HepG2 (cell line): ENCODE data around the gene GALNT11. TPM values are rescaled to one million over a fixed set of nuclear protein-coding genes. Genes with fewer than 3 reads are reported as not detected.
A peak's percentile ranks its signal among the peaks of the same experiment; 100 is the strongest.

Experiments used
- BATF2 ChIP-seq: sonication (generic); formaldehyde crosslinking; IDR thresholded peaks from 2 replicates; pipeline ENCODE4 v1.8.0; 2022; ENCODE audit warnings: mild to moderate bottlenecking, missing genetic modification reagents, moderate library complexity
- DPF2 ChIP-seq: sonication (generic); formaldehyde crosslinking; IDR thresholded peaks from 2 replicates; pipeline ENCODE4 v1.4.0; 2020; ENCODE audit warnings: mild to moderate bottlenecking, low read depth, missing genetic modification reagents, borderline replicate concordance
- ELK4 ChIP-seq: sonication (generic); formaldehyde crosslinking; IDR thresholded peaks from 2 replicates; pipeline ENCODE4 v1.9.0; 2021; ENCODE audit warnings: missing genetic modification reagents, borderline replicate concordance
- EZH2 ChIP-seq: conservative IDR thresholded peaks from 2 replicates; pipeline ENCODE4 v1.6.1; 2012; ENCODE audit warnings: mild to moderate bottlenecking, low read depth, low read length, moderate library complexity
- FOXK1 ChIP-seq: sonication (generic); formaldehyde crosslinking; IDR thresholded peaks from 2 replicates; pipeline ENCODE4 v1.4.0; 2020; ENCODE audit warnings: low read depth, missing genetic modification reagents, borderline replicate concordance
- FUBP1 ChIP-seq: sonication (generic); formaldehyde crosslinking; IDR thresholded peaks from 2 replicates; pipeline ENCODE4 v1.5.1; 2020; ENCODE audit warnings: missing genetic modification reagents, mild to moderate bottlenecking, borderline replicate concordance
- HNRNPK ChIP-seq: fragments of 200-400 bp; formaldehyde crosslinking; IDR thresholded peaks from 2 replicates; pipeline ENCODE4 v1.6.1; 2018; ENCODE audit warnings: low read length, low read depth, moderate library complexity, mild to moderate bottlenecking; ENCODE audit not compliant: poor library complexity, severe bottlenecking
- IKZF1 ChIP-seq: fragments of 450-650 bp; IDR thresholded peaks from 2 replicates; pipeline ENCODE4 v1.7.1; 2016
- KAT8 ChIP-seq: IDR thresholded peaks from 2 replicates; pipeline ENCODE4 v1.6.1; 2016; ENCODE audit warnings: missing genetic modification reagents, missing compliant biosample characterization
- KLF16 ChIP-seq, 2 experiments: sonication (generic) in 1 of 2; formaldehyde crosslinking in 1 of 2; IDR thresholded peaks; 2 replicates each; pipeline versions ENCODE4 v1.6.1 to v1.8.0; 2016 to 2023; ENCODE audit warnings: missing genetic modification reagents in 2 of 2, missing compliant biosample characterization in 1 of 2
- MATR3 ChIP-seq: sonication (generic); formaldehyde crosslinking; IDR thresholded peaks from 2 replicates; pipeline ENCODE4 v1.4.0; 2020; ENCODE audit warnings: missing genetic modification reagents
- NR1H2 ChIP-seq: sonication (generic); formaldehyde crosslinking; IDR thresholded peaks from 2 replicates; pipeline ENCODE4 v1.8.1; 2022; ENCODE audit warnings: low read depth, missing genetic modification reagents, borderline replicate concordance
- PCBP2 ChIP-seq: fragments of 200-400 bp; formaldehyde crosslinking; optimal IDR thresholded peaks from 2 replicates; pipeline ENCODE3; 2018; ENCODE audit warnings: low read length, low read depth; ENCODE audit not compliant: poor library complexity, severe bottlenecking
- POLR2A ChIP-seq, 2 experiments: IDR thresholded peaks; 2 replicates each; pipeline ENCODE4 v1.6.1; 2011; ENCODE audit warnings: low read depth in 2 of 2, low read length in 2 of 2, mild to moderate bottlenecking in 1 of 2, moderate library complexity in 1 of 2; ENCODE audit not compliant: insufficient read depth in 1 of 2
- SALL2 ChIP-seq: sonication (generic); formaldehyde crosslinking; IDR thresholded peaks from 2 replicates; pipeline ENCODE4 v1.8.1; 2023; ENCODE audit warnings: mild to moderate bottlenecking, missing genetic modification reagents, inconsistent platforms
- SNAPC2 ChIP-seq: sonication (generic); formaldehyde crosslinking; IDR thresholded peaks from 2 replicates; pipeline ENCODE4 v1.8.1; 2022; ENCODE audit warnings: mild to moderate bottlenecking, missing genetic modification reagents
- TFDP2 ChIP-seq: sonication (generic); formaldehyde crosslinking; IDR thresholded peaks from 2 replicates; pipeline ENCODE4 v1.4.0; 2020; ENCODE audit warnings: missing genetic modification reagents
- THAP8 ChIP-seq: sonication (generic); formaldehyde crosslinking; IDR thresholded peaks from 2 replicates; pipeline ENCODE4 v1.5.1; 2020; ENCODE audit warnings: missing genetic modification reagents, mild to moderate bottlenecking, borderline replicate concordance
- WIZ ChIP-seq: sonication (generic); formaldehyde crosslinking; IDR thresholded peaks from 2 replicates; pipeline ENCODE4 v1.5.1; 2020; ENCODE audit warnings: mild to moderate bottlenecking, missing genetic modification reagents
- YEATS2 ChIP-seq: sonication (generic); formaldehyde crosslinking; IDR thresholded peaks from 2 replicates; pipeline ENCODE4 v1.4.0; 2020; ENCODE audit warnings: missing genetic modification reagents, borderline replicate concordance
- ZBTB39 ChIP-seq: sonication (generic); formaldehyde crosslinking; IDR thresholded peaks from 2 replicates; pipeline ENCODE4 v1.5.0; 2020; ENCODE audit warnings: missing genetic modification reagents
- ZFP37 ChIP-seq: sonication (generic); formaldehyde crosslinking; IDR thresholded peaks from 2 replicates; pipeline ENCODE4 v1.4.0; 2020; ENCODE audit warnings: missing genetic modification reagents, borderline replicate concordance
- ZNF776 ChIP-seq: sonication (generic); formaldehyde crosslinking; IDR thresholded peaks from 2 replicates; pipeline ENCODE4 v1.4.0; 2020; ENCODE audit warnings: mild to moderate bottlenecking, missing genetic modification reagents
- ZNF816 ChIP-seq: sonication (generic); formaldehyde crosslinking; IDR thresholded peaks from 2 replicates; pipeline ENCODE4 v1.8.0; 2022; ENCODE audit warnings: missing genetic modification reagents, mild to moderate bottlenecking, borderline replicate concordance
- polyA plus RNA-seq, 8 experiments: library from polyadenylated mRNA; depleted of rRNA in 3 of 8; stranded (reverse) in 7 of 8; unstranded in 1 of 8; fragments of >200 nt; fragmentation: Illumina TruSeq in 4 of 8; extraction: Trizol in 4 of 8; gene quantifications; 2 replicates each; pipeline versions ENCODE4 v1.2.1 to v1.2.3, GENCODE V29; 2011 to 2016; ENCODE audit warnings: low read depth in 4 of 8, missing spikeins in 1 of 8, mixed read lengths in 1 of 8; ENCODE audit not compliant: insufficient read depth in 1 of 8
- total RNA-seq, 5 experiments: library from RNA; depleted of rRNA; stranded (reverse); fragments of >200 nt; fragmentation: Illumina TruSeq; extraction: Trizol; gene quantifications; 2 replicates each; pipeline ENCODE4 v1.2.3, GENCODE V29; 2016; ENCODE audit warnings: low read depth in 1 of 5

GALNT11 gene
- total and polyA plus RNA-seq, 2 of the 13 experiments (the other 11 are each of a cell fraction or from before 2014, with no cell fraction given) = 9.3 to 16.3 TPM

- TF ChIP-seq TFDP2 (CRISPR knock-in tag) (no peak), YEATS2 (CRISPR knock-in tag) (no peak), IKZF1 (no peak), HNRNPK (no peak), MATR3 (CRISPR knock-in tag) (no peak), ZNF776 (CRISPR knock-in tag) (no peak), KLF16 (CRISPR knock-in tag; IDR thresholded peaks at IDR 0.05) (no peak), DPF2 (CRISPR knock-in tag) (0 out of 2 replicates have a peak, but pooled peaks have one; percentile 49), ZBTB39 (CRISPR knock-in tag) (no peak), THAP8 (CRISPR knock-in tag) (no peak), EZH2 (no peak), BATF2 (CRISPR knock-in tag) (no peak), SNAPC2 (CRISPR knock-in tag) (no peak), POLR2A (IDR thresholded peaks at IDR 0.05; ENCODE audit: insufficient read depth in 1 of 2, low read depth in 2 of 2, low read length in 2 of 2) (no peak), FUBP1 (CRISPR knock-in tag) (no peak), ZFP37 (CRISPR knock-in tag) (no peak), SALL2 (CRISPR knock-in tag) (no peak), WIZ (CRISPR knock-in tag) (no peak), FOXK1 (CRISPR knock-in tag) (no peak; the same call in 1 of the 2 replicates), ZNF816 (CRISPR knock-in tag) (no peak), KAT8 (CRISPR knock-in tag) (peak; percentile 52; the same call in 1 of the 2 replicates), PCBP2 (no peak), ELK4 (CRISPR knock-in tag) (no peak), NR1H2 (CRISPR knock-in tag) (no peak)
Measured at GRCh38 chr7:152081088-152081487, 55.6 kb downstream of the GALNT11 start (continued).
